ENCODE measurements around the gene CSH1.
"Not testable (repeated sequence)": the region's sequence is repeated elsewhere in the genome, so short reads cannot be mapped to it uniquely, and the experiment has no call there.

CSH1 gene

DNA sequence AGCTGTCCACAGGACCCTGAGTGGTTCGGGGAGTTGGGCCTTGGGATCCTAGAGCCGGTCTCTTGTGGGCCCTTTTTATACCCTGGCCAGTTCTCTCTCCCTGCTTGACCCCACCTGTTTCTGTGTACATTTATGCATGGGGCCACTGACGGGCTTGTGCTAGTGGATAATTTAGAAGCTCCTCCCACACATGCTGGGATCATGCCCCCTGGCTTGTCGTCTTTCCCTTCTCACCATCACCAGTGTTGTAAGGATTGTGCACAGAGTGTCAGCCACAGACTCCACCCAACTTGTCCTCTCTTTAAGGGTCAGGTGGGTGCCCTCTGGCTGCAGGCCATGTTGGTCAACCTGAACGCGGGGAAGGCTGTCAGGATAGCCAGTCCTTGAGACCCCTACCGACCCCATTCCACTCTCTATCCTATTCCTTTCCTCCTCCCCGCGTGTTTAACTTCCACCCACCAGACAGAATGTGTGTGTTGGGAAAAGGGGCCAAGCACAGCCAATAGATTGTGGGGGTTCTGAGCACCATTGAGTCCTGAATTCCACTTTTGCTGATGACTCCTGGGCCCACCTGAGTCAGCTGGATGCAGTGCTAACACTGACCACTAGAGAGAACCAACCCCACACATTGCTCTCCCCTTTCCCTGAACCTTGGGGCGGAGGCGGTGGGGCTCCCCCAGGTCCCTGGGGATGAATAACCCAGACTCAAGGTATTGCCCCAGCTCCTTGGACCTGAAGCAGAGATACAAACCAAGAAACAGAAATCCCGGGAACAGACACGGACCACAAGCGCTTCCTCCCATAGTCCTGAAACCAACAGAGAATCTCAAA lies at the start of gene CSH1:
Gene CSH1 (minus strand): TSS at position 51 of the 831 bp plus-strand sequence. CDS start 63 bp downstream, outside the sequence.
- not testable (repeated sequence) for DNase-seq (ENCODE audit: low read depth in 3 of 3)

DNA sequence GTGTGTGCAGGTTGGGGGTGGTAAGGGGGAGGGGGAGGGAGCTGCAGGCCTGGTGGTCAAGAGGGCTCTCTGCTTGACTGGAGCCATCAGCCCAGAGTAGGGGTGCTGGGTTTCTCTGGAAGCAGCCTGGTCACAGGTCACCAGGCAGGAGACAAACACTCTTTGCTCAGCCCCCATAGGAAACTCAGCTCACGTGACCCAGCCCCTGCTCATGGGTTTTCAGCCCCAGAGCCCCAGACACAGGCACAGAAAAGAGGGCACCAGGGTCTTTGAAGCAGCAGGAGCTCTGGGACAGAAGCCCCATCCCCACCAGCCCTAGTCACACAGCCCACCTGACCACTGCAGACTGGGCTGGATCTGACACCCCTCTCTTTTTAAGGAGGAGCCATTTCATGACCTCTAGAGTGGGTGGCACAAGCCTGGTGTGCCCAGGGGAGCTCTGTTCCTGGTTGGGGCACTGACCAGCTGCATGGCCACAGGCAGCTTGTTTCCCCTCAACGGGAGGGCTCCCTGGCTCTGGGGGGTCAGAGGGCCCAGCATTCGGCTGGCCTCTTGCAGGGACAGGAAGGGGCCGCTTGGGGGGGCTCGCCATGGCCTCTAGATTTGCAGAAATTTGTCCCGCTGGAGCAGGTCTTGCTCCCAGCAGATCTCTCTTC lies 49.5 kb upstream of the CSH1 start:
- DNase-seq (ENCODE audit: low read depth in 3 of 3): no peak

DNA sequence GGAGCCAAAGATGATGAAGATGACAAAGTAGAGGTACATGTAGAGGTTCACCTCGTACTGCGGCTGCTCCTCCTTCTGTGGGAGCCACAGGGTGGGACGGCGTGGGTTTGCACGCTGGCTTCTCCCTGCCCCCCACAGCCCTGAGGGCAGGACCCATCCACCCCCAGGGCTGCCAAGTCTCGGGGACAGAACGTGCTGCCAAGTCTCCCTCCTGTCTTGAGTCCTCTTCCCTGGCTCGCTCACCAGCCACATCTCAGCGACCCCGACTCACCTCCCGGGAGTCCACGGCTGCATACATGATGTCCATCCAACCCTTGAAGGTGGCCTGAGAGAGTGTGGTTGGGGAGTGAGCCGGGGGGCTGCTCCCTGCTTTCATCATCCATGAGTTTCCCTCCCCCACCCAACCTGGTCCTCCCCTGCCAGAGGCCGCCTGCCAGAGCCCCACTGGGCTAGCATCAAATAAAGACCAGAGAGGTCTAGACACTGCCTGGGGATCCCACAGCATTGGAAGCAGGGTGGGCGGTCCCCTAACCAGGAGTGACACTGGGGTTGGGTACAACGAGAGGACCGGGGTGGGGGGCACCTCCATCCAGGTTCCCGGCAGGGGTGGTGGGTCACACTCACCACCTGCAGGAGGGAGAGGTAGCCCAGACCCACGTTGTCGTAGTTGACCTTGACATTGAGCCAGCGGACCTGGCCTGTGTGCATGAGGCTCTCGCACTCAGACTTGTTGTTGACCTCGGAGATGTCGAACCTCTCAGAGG lies 48.5 kb upstream of the CSH1 start:
- DNase-seq (ENCODE audit: low read depth in 3 of 3): no peak

DNA sequence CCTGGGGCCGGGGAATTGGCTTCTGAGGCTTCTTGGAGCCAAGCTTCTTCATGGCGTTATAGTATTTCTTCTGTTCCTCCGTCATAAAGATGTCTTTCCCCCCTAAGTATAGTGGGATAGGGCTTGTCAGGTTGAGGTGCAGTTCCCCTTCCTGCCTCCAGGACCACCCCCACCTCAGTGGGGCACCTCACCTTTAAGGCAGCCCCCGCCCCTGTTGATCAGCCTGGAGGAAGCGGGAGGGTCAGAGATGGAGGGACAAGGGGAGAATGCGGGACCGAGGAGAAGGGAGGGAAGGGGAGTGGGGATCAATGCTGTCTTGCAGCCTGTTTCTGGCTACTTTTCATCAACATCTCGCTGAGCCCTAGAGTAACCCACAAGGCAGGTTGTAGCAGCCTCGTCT lies 47.4 kb upstream of the CSH1 start:
- no peak for DNase-seq (ENCODE audit: low read depth in 3 of 3)

DNA sequence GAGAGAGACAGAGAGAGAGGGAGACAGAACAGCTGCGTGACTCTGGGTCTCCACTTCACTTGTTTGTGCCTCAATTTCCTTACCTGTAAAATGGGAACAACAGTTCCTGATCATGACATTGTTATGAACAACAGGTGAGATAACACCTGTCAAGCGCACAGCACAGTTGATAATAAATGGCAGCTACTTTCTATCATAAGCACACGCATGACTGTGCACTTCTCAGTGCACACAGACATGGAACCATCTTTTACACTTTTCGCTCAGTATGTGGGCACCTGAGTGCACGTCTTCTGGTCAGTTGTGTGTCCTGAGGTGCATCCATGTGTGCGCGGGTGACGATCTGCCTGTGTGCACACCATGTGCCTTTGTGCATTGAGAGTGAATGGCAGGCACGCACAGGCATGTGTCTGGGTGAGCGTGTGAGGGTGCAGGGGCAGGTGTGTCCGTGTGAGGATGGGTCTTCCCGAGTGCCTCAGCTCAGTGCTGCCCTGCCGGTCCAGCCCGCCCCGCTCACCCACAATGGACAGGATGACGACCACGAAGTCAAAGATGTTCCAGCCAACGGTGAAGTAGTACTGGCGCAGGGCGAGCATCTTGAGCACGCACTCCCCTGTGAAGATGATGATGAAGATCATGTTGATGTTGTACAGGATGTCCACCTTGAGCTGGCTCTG lies 46.1 kb upstream of the CSH1 start:
- no peak for DNase-seq (ENCODE audit: low read depth in 3 of 3)

DNA sequence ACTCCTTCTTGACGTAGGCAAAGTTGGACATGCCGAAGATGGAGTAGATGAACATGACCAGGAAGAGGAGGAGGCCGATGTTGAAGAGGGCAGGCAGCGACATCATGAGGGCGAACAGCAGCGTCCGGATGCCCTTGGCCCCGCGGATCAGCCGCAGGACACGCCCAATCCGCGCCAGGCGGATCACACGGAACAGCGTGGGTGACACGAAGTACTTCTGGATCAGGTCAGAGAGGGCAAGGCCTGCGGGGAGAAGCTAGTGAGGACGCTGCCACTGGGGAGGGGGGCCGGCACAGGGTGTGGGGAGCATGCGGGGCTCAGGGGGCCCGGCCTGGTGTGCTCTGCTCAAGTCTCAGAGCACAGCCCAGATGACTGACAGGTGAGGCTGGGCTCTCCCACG lies 45.4 kb upstream of the CSH1 start:
- DNase-seq (ENCODE audit: low read depth in 3 of 3): no peak

DNA sequence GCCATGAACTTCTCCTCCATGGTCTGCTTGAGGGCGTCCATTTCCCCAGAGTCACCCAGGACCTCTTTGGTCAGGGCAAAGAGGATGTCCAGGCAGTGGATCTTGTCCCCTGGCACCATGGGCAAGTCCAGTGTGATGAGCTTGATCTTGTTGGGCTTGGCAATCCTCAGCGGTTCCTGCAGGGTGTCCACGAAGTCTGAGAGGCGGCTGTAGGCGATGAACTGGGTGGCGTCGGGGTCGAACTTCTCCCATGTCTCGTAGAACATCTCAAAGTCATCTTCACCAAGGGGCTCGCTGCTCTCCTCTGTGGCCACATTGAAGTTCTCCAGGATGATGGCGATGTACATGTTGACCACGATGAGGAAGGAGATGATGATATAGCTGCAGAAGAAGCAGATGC lies 44.8 kb upstream of the CSH1 start:
- no peak for DNase-seq (ENCODE audit: low read depth in 3 of 3)

DNA sequence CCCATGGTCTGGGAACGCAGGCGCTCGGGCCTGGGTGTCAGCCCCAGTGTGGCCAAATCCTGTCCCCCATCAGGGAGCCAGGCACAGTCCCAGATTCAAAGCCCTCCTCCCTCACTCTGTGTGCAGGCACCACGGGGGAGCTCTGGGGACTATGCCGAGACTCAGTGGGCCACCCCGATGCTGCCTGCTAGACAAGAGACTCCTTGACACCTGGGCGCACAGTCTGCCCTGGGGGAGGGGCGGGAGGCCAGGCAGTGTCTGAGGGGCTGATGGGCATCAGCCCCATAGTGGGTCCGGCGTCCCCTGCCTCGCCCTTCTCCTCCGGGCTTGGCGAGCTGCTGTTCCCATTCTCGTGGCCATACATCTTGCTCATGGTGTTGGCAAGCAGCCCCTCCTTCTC lies 44.2 kb upstream of the CSH1 start:
- no peak for DNase-seq (ENCODE audit: low read depth in 3 of 3)

DNA sequence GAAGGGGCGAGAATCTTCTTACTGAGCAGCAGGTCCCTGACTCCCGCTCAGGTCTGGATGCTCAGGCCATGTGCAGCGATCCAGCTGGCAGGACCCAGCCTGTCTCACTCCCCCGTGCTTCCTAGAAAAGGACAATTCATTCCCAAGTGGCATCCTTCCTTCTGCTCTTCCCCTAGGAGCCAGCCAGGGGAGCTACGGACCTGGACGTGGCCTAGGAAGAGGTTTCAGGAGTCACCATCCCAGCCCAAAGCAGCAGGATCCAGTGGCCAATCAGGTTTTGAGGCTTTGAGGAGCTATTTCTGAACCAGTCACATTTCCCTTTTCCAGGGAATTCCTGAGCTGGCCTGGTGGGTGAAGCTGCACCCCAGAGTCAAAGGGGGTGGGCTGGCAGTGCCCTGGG lies 43.5 kb upstream of the CSH1 start:
- DNase-seq (ENCODE audit: low read depth in 3 of 3): no peak

DNA sequence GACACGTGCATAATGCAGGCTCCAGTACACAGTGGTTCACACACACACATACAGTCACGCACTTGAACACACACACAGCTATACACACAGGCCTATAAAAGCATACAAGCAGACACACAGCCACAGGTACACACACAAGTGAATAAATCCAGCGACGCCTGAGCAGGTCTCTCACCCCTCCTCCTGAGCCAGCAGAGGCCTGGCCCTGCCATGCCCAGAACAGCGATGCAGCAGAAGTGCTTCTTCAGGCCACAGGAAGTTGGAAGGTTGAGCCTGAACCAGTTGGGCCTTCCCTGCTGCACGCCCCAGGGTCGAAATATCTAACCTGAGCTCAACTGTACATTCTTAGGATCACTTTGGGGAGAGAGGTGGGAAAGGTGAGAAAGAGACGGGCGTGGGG lies 43.0 kb upstream of the CSH1 start:
- no peak for DNase-seq (ENCODE audit: low read depth in 3 of 3)

DNA sequence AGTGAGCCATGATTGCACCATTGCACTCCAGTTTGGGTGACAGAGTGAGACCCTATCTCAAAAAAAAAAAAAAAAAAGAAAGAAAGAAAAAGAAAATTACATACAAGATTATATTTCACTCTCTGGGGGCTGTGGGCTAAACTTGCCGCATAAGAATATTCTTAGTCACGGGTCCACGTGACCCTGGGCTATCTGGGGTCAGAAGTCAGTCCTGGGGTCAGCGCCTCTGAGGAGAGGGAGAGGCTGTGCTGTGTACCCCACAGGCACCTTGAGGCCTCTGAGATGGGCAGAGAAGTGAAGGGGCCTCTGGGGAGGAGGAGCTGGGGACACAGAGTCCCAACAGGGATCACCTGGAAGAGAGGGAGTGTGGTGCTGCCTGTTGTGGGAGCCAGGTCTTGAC lies 41.5 kb upstream of the CSH1 start:
- DNase-seq (ENCODE audit: low read depth in 3 of 3): no peak

DNA sequence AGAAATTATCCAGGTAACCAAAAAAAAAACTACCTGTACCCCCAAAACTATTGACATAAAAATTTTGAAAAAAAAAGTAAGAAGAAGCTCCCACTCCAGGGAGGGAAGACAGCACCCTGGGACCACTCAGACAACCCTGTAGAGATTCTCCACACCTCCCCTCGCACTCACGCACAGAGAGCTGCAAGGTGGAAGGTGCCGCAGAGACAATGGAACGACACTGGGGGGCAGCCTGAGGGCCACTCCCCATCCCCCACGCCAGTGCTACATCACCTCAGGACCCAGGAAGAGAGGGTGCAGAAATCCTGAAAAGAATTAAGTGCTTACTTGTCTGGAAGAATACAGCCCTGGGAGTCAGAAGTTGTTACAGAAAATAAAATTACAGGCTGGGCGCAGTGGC lies 40.9 kb upstream of the CSH1 start:
- DNase-seq (ENCODE audit: low read depth in 3 of 3): no peak

DNA sequence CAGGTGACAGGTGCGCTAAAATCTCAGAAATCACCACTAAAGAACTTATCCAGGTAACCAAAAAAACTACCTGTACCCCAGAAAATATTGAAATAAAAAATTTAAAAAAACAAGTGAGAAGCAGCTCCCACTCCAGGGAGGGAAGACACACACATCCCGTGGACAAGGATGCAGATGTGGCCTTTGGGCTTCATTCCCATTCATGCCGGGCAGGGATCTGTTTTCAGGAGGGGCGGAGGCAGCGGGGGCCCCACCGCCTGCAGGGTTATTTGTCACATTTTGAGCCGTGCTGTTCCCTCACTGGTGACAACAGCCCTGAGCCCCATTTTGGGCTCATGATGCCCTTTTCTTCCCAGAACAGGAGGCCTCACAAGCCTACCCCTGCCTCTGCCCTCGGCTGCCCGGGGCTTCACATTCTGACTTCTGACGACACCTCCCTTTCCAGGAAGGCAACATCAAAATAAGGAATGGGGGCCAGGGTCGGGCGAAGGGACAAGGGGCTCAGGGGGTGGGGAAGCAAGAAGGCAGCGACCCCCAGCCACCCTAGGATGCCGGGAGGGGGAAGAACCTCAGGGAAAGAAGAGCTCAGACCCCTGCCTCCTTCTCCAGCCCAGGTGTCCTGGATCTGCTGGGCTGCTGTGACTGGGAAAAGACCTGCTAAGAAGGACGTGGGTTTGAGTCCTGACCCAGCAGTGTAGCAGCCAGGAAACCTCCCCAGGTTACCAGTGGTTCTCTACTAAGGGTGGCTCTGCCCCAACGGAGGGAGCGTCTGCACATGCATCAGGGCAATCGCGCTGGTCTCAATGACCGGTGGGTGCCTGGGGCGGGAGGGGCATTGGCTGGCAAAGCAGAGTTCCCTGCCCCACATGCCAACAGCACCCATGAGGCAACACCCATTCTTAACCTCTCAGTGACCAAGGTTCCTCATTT lies 38.1 kb upstream of the CSH1 start:
- no peak for DNase-seq (ENCODE audit: low read depth in 3 of 3)

DNA sequence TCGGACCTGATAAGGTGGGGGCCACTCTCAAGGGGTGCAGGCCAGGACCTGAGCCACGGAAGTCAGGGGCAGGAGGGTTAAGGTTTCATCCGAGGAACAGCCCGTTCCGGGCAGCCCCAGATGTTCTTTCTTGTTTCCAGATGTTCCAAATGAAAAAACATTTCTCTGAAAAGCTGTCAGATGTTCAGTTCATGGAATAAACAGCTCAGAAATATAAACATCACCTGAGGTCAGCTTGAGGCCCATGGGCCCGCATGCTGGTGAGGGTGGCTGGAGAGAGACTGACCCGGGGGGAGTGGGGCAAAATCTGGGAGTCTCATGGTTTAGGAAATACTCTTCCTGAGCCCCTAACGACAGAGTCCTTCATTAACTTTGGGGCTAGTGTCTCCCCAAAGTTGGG lies 37.2 kb upstream of the CSH1 start:
- DNase-seq (ENCODE audit: low read depth in 3 of 3): no peak

DNA sequence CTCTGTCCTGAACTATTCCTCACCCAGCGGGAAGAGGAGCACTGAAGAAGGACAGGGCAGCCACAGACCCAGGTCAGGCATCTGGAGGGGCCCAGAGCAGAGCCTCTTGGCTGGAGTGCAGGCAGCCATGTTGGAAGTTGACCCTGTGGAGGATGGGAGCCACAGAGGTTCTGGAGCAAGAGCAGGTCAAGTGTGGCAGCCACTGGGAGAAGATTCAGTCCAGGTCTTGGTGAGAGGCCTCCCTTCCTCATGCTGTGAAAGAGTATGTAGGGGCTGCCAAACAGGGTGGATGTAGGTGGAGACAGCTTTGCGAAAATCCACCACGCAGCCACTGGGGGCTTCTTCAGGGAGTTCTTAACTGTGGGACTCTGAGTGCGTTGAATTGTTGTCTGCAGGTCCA lies 36.3 kb upstream of the CSH1 start:
- DNase-seq (ENCODE audit: low read depth in 3 of 3): no peak

DNA sequence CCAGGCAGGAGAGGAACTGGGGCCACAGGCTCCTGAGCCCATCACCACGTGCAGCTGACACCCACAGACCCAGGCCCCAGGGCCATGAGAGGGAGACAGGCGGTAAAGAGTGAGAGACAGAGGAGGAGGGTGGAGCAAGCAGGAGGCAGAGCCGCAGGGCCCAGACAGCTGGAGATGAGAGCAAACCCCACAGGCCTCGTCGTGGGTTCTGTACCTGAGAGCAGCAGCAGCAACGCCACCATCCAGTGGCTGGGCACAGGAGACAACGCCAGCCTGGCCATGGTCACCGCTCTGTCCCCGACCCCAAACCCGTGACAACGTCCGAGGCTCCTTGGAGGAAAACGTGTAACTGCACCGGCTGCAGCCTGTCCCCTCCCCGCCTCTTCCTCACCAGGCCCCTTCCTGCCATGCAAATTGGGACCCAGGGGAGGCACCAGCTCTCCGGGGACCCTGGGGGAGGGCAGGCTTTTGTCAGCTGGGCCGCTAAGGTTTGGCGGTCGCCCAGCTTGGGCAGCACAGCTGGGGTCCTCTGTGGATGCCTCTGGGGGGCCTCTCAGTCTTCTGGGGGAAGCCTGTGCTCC lies 35.7 kb upstream of the CSH1 start, which contains the start of gene CD79B:
Gene CD79B (minus strand): TSS at position 351 of the 581 bp plus-strand sequence. CDS start 70 bp downstream, at position 281.
- peak in 2 of 3 donors; percentile 10 to 30 for DNase-seq (ENCODE audit: low read depth in 3 of 3)

DNA sequence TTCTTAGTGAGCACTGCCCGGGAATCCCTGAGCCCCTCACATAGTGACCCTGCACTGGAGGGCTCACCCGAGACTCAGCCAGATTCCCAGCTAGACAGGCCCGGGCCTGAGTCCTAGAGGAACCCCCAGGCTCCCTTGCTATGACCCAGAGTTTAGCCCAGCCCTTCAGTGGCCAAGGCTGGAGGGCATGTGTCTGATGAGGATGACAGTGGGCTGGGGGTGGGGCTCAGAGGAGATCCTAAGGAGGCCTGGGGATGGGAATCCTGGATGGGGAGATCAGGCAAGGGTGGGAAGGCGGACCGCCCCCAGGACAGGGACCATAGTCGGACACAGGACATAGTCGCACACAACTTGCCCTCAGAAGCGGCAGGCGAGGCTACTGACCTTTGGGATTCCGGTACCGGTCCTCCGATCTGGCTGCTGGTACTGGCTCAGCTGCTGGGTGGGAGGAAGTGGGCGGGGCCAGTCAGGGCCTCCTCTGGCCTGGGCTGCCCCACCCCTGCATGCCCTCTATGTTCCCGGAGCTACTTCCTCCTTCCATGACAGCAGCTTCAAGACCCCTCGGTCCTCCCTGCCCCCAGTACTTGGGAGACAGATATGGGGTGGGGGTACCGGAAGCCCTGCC lies 34.7 kb upstream of the CSH1 start:
- peak in 2 of 3 donors; percentile 24 to 50 for DNase-seq (ENCODE audit: low read depth in 3 of 3)

DNA sequence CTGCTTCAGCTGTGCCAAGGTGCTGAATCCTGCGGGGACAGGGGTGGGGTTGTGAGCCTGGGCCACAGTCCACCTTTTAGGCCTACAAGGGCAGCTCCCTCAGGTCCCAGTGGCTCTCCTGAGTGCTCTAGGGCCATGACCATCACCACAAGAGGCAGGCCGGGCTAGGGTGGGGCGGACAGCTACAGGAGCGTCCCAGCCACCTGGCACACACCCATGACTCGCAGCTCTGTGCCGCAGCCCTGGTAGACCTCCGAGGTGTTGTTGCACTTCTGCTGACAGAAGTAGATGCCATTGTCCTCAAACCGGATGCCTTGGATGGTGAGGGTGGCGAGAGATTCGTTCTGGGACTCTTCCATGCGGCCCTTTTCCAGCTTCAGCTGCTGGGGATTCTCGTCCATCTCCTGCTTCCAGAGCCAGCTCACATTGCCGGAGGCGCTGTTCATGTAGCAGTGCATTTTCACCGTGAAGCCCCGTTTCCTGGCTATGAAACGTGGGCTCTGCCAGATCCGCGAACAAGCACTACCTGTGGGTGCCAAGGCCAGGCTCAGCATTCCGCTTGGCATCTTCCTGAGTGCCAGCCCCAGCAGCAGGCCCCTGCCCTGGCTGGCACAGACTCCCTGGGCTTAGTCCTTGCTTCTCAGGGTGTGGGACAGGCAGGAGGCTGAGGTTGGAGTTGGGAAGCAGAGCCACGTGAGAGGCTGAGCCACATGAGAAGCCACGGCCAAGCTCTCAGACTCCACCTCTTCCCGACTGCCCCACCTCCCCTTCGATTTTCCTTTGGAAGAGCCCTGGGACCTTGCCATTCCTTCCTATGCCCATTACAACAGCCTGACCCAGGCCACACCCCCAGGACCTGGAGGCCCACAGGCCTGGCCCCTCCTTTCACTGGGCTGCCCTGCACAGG lies 33.7 kb upstream of the CSH1 start:
- no peak for DNase-seq (ENCODE audit: low read depth in 3 of 3)

All from stimulated activated CD4-positive, alpha-beta T cell treated with anti-CD3 and anti-CD28 coated beads, TNF-alpha, amount 100 ng/mL, for 48 hours (primary cell).